ENCODE data around the gene IRGC. TPM values are rescaled to one million over a fixed set of nuclear protein-coding genes. Genes with fewer than 3 reads are reported as not detected.

The IRGC gene
- total RNA-seq, 4 donors from 2014 or later, result not detected

DNA sequence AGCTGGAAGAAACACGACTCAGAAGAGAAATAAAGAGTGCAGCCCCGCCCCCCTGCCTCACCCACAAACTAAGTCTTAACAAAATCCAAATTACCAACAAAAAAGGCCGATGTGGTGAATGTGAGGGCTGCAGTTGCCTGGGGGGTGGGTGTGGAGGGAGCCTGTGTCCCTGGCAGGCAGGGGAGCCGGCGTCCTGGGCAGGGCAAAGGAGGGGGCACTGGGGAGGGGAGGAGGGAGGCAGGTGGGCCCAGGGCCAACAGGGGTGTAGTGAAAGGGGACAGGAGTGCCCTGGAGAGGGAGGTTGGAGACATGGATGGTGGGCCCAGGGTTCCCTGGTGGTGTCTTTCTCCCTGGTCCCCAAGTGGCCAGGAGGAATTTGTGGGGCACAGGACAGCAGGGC, 4.0 kb downstream of the IRGC start:
- Histone ChIP-seq H3K9me3 (no peaks in the 10 kb centered on the region), H3K27me3 (no peaks in the 10 kb centered on the region), H3K27ac (no peak overlapping the region), H3K4me3 (no peak overlapping the region), H3K36me3 (no peaks in the 10 kb centered on the region), H3K4me1 (peaks cover 0 to under 1% of the 10 kb centered on the region in 2 donors)
- TF ChIP-seq, protein P1, sequence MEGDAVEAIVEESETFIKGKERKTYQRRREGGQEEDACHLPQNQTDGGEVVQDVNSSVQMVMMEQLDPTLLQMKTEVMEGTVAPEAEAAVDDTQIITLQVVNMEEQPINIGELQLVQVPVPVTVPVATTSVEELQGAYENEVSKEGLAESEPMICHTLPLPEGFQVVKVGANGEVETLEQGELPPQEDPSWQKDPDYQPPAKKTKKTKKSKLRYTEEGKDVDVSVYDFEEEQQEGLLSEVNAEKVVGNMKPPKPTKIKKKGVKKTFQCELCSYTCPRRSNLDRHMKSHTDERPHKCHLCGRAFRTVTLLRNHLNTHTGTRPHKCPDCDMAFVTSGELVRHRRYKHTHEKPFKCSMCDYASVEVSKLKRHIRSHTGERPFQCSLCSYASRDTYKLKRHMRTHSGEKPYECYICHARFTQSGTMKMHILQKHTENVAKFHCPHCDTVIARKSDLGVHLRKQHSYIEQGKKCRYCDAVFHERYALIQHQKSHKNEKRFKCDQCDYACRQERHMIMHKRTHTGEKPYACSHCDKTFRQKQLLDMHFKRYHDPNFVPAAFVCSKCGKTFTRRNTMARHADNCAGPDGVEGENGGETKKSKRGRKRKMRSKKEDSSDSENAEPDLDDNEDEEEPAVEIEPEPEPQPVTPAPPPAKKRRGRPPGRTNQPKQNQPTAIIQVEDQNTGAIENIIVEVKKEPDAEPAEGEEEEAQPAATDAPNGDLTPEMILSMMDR (IDR thresholded peaks at IDR 0.05 in 4 of 5, conservative IDR thresholded peaks at IDR 0.05 in 1 of 5), result no peak
- no peak for TF ChIP-seq POLR2A (IDR thresholded peaks at IDR 0.05)
- DNase-seq (no peak), ATAC-seq (no peak)
- in situ Hi-C loops (cut with MboI; ENCODE audit: low sequenced_read_pairs in 4 of 4) (no loop called here), intact Hi-C loops (cut with DNase I; ENCODE audit: low total_unique reads) (no loop called here)

DNA sequence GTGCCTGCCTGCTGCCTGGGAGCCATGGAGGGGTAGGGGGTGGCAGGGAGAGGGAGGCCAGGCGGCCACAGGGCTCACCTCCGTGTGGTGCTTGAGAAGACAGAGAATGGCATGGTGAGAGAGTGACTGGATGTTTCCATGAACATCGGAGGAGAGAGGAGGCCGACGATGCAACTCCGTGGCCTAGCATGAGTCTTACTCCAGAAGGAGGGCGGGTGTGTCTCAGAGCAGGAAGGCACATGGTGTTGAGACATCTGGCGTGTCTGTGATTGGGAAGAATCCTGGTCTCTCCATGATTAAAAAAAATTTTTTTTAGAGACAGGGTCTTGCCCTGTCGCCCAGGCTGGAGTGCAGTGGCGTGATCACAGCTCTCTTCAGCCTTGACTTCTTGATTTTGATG, 5.1 kb downstream of the IRGC start:
- H3K36me3 ChIP-seq, result no peaks in the 10 kb centered on the region
- no peak for DNase-seq
- in situ Hi-C loops (cut with MboI; ENCODE audit: low sequenced_read_pairs in 4 of 4) (no loop called here), intact Hi-C loops (cut with DNase I; ENCODE audit: low total_unique reads) (no loop called here)
- no peak overlapping the region for H3K4me3 ChIP-seq
- H3K9me3 ChIP-seq, result no peaks in the 10 kb centered on the region
- TF ChIP-seq, protein P1 (IDR thresholded peaks at IDR 0.05 in 4 of 5, conservative IDR thresholded peaks at IDR 0.05 in 1 of 5), result no peak
- TF ChIP-seq POLR2A (IDR thresholded peaks at IDR 0.05), result no peak
- H3K27ac ChIP-seq, result no peak overlapping the region
- ATAC-seq, result no peak
- peaks cover 0 to 9% of the 10 kb centered on the region in 2 donors for H3K4me1 ChIP-seq
- no peaks in the 10 kb centered on the region for H3K27me3 ChIP-seq

DNA sequence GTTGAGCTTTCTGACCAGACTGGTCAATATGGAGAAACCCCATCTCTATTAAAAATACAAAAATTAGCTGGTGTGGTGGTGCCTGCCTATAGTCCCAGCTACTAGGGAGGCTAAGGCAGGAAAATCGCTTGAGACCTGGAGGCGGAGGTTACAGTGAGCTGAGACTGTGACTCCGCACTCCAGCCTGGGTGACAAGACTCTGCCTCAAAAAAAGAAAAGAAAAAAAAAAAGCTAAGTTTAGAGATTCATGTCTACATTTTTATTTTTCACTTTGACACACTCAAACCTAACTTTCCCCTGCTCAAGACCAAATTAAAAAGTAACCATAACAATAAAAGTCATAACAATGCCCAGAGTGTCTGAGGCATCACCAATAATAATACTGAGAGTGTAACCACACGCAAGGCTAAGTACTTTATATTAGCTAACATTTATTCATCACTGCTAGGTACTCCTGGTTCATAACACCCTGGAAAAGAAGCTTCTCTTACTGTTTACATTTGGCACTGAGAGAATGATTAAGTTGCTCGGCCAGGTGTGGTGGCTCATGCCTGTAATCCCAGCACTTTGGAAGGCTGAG, 5.7 kb downstream of the IRGC start:
- in situ Hi-C loops (cut with MboI; ENCODE audit: low sequenced_read_pairs in 4 of 4) (no loop called here), intact Hi-C loops (cut with DNase I; ENCODE audit: low total_unique reads) (no loop called here)
- Histone ChIP-seq H3K36me3 (no peaks in the 10 kb centered on the region), H3K4me1 (peaks cover 0 to 9% of the 10 kb centered on the region in 2 donors), H3K9me3 (no peaks in the 10 kb centered on the region), H3K27ac (no peak overlapping the region), H3K4me3 (no peak overlapping the region), H3K27me3 (no peaks in the 10 kb centered on the region)
- TF ChIP-seq, protein P1 (IDR thresholded peaks at IDR 0.05 in 4 of 5, conservative IDR thresholded peaks at IDR 0.05 in 1 of 5), result no peak
- TF ChIP-seq POLR2A (IDR thresholded peaks at IDR 0.05), result no peak
- no peak for DNase-seq
- no peak for ATAC-seq

DNA sequence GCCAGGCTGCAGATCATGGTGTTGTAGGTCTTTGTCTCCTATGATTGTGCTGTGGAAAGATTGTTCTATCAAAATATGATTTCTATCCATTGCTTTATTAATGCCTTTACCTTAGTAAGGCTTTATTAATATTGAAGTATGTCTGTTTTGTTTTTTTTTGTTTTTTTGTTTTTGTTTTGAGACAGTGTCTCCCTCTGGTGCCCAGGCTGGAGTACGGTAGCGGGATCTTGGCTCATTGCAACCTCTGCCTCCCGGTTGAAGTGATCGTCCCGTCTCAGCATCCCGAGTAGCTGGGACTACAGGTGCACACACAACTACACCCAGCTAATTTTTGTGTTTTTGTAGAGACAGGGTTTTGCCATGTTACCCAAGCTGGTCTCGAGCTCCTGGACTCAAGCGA, 7.7 kb downstream of the IRGC start:
- ATAC-seq (no peak), DNase-seq (no peak)
- in situ Hi-C loops (cut with MboI; ENCODE audit: low sequenced_read_pairs in 4 of 4) (no loop called here), intact Hi-C loops (cut with DNase I; ENCODE audit: low total_unique reads) (no loop called here)
- TF ChIP-seq, protein P1 (IDR thresholded peaks at IDR 0.05 in 4 of 5, conservative IDR thresholded peaks at IDR 0.05 in 1 of 5), result no peak
- TF ChIP-seq POLR2A (IDR thresholded peaks at IDR 0.05), result no peak
- Histone ChIP-seq H3K4me3 (no peak overlapping the region), H3K36me3 (no peaks in the 10 kb centered on the region), H3K27me3 (no peaks in the 10 kb centered on the region), H3K27ac (no peak overlapping the region), H3K4me1 (peaks cover 0 to 9% of the 10 kb centered on the region in 2 donors), H3K9me3 (no peaks in the 10 kb centered on the region)

DNA sequence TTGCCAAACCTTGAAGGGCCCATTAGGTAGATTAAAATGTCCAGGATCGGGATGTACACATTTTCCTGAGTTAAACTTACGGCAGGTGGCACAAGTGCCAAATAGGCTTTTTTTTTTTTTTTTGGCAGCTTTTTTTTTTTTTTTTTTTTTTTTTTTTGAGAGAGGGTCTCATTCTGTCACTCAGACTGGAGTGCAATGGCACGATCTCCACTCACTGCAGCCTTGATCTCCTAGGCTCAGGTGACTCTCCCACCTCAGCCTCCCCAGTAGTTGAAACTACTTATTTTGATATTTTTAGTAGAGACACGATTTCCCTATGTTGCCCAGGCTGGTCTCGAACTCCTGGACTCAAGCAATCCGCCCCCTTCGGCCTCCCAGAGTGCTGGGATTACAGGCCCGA, 9.0 kb downstream of the IRGC start:
- peaks cover 0 to 9% of the 10 kb centered on the region in 2 donors for H3K4me1 ChIP-seq
- ATAC-seq (no peak), DNase-seq (no peak)
- no peaks in the 10 kb centered on the region for H3K36me3 ChIP-seq
- H3K9me3 ChIP-seq, result no peaks in the 10 kb centered on the region
- no peaks in the 10 kb centered on the region for H3K27me3 ChIP-seq
- TF ChIP-seq, protein P1 (IDR thresholded peaks at IDR 0.05 in 4 of 5, conservative IDR thresholded peaks at IDR 0.05 in 1 of 5), result no peak
- TF ChIP-seq POLR2A (IDR thresholded peaks at IDR 0.05), result no peak
- H3K4me3 ChIP-seq, result no peak overlapping the region
- no peak overlapping the region for H3K27ac ChIP-seq
- in situ Hi-C loops (cut with MboI; ENCODE audit: low sequenced_read_pairs in 4 of 4) (no loop called here), intact Hi-C loops (cut with DNase I; ENCODE audit: low total_unique reads) (no loop called here)
